Amygdala (tissue), 56 donors: ENCODE results near the gene FAM53A.

Experiments
- DNase-seq, 56 donors: peaks; one replicate each; lab custom pipeline; 2025; lab: John Stamatoyannopoulos, UW

The FAM53A gene

GRCh38 chr4:1626941-1627340 lies 57.2 kb downstream of the FAM53A start:
- no peak for DNase-seq

- peak in 3 of 56 donors; percentile 16 to 58 (median 41) for DNase-seq
These were observed 58.0 kb downstream of the FAM53A start for GRCh38 chr4:1626151-1626550.

GRCh38 chr4:1625600-1626138 lies 58.4 kb downstream of the FAM53A start:
- DNase-seq, result peak in 2 of 56 donors; percentile 40 to 54

GRCh38 chr4:1624519-1624910 lies 59.6 kb downstream of the FAM53A start:
- DNase-seq, result no peak

GRCh38 chr4:1623821-1624518 lies 60.1 kb downstream of the FAM53A start:
- DNase-seq, result no peak

- DNase-seq, result no peak
These were observed 60.7 kb downstream of the FAM53A start for GRCh38 chr4:1623400-1623799.

- no peak for DNase-seq
These were observed 61.2 kb downstream of the FAM53A start for GRCh38 chr4:1622956-1623355.

GRCh38 chr4:1622238-1622637 lies 61.9 kb downstream of the FAM53A start:
- no peak for DNase-seq

- no peak for DNase-seq
These were observed 62.6 kb downstream of the FAM53A start for GRCh38 chr4:1621526-1621925.

GRCh38 chr4:1619151-1619672 lies 64.9 kb downstream of the FAM53A start:
- DNase-seq, result no peak

- no peak for DNase-seq
These were observed 65.7 kb downstream of the FAM53A start for GRCh38 chr4:1618438-1618837.

- DNase-seq, result no peak
These were observed 67.6 kb downstream of the FAM53A start for GRCh38 chr4:1616557-1616930.

GRCh38 chr4:1615786-1616556 lies 68.1 kb downstream of the FAM53A start:
- peak in 1 of 56 donors; percentile 5 for DNase-seq

- DNase-seq, result no peak
These were observed 69.1 kb downstream of the FAM53A start for GRCh38 chr4:1614854-1615595.

GRCh38 chr4:1614502-1614853 lies 69.6 kb downstream of the FAM53A start:
- no peak for DNase-seq

- no peak for DNase-seq
These were observed 70.1 kb downstream of the FAM53A start for GRCh38 chr4:1614049-1614448.

GRCh38 chr4:1613099-1613495 lies 71.0 kb downstream of the FAM53A start:
- no peak for DNase-seq

- DNase-seq, result no peak
These were observed 71.6 kb downstream of the FAM53A start for GRCh38 chr4:1612278-1613098.

- no peak for DNase-seq
These were observed 72.6 kb downstream of the FAM53A start for GRCh38 chr4:1611501-1611870.
